ENCODE data around the gene CMTM8.

GRCh38 chr3:32310918-32311839 lies 72.7 kb downstream of the CMTM8 start:
- no peak for TF ChIP-seq POLR2A (IDR thresholded peaks at IDR 0.05; ENCODE audit: low read length)
- no peak for TF ChIP-seq GATA1 (IDR thresholded peaks at IDR 0.05; ENCODE audit: low read depth, low read length)
